K562 (cell line): ENCODE data around the gene TTLL11. TPM values are rescaled to one million over a fixed set of nuclear protein-coding genes. Genes with fewer than 3 reads are reported as not detected.

Experiments used
- ATAC-seq: fragments of 200-7000 bp; cut with Tn5 transposase; 3 replicates; pipeline ENCODE4 v1.9.1; 2020; ENCODE audit warnings: moderate library complexity
- BruUV-seq: library from RNA; stranded (reverse); fragments of 400-500 nt; replicated peaks from 2 replicates; lab custom pipeline; 2021; lab: Mats Ljungman, UMichigan
- CTCF ChIA-PET: fragments of 300-600 bp; formaldehyde crosslinking; extraction: SDS; loops from one replicate; lab custom pipeline; 2021; ENCODE audit warnings: low intra/inter-chr PET ratio; lab: Yijun Ruan, JAX
- POLR2A ChIA-PET: fragments of 300-600, 350-650 bp; sonication (Branson Sonifier 250); formaldehyde crosslinking; extraction: SDS; loops from one replicate; lab custom pipeline; 2021; ENCODE audit warnings: antibody characterized with exemption, inconsistent platforms; lab: Yijun Ruan, JAX
- DNase-seq, 4 experiments: peaks; one replicate each; pipeline versions ENCODE4 v3.0.0 to v3.0.0-alpha.2; 2011 to 2018; ENCODE audit warnings: low spot score in 3 of 4, mixed read lengths in 3 of 4; ENCODE audit errors: extremely low read depth in 1 of 4
- FAIRE-seq: peaks from 2 replicates; lab custom pipeline; 2011; peaks lifted over from hg19 to GRCh38; lab: Jason Lieb, UNC
- H2AFZ ChIP-seq: 2 replicates; pipeline ENCODE4 v1.6.0; 2011; ENCODE audit warnings: low read depth, low read length, control low read depth, inconsistent platforms
- H3K27ac ChIP-seq: fragments of 200-600 bp; 3 replicates; pipeline ENCODE4 v1.8.0; 2011; ENCODE audit warnings: low read depth, mild to moderate bottlenecking, control low read depth, inconsistent platforms, low read length, moderate library complexity, mixed read lengths; ENCODE audit errors: extremely low read depth
- H3K27me3 ChIP-seq, 2 experiments: fragments of 300-600 bp in 1 of 2; 2 replicates in 1 of 2; 3 replicates in 1 of 2; pipeline versions ENCODE4 v1.6.0 to v1.8.0; 2011; ENCODE audit warnings: inconsistent platforms in 2 of 2, low read length in 2 of 2, mild to moderate bottlenecking in 1 of 2, mixed read lengths in 1 of 2, moderate library complexity in 1 of 2; ENCODE audit not compliant: control insufficient read depth in 2 of 2, insufficient read depth in 2 of 2
- H3K36me3 ChIP-seq: fragments of 300-600 bp; 3 replicates; pipeline ENCODE4 v1.8.0; 2011; ENCODE audit warnings: mild to moderate bottlenecking, low read length, inconsistent platforms; ENCODE audit not compliant: control insufficient read depth, insufficient read depth
- H3K4me1 ChIP-seq, 2 experiments: fragments of 200-600 bp in 1 of 2; replicated peaks in 1 of 2; 2 replicates in 1 of 2; 3 replicates in 1 of 2; pipeline versions ENCODE4 v1.5.1 to v1.8.0; 2011; ENCODE audit warnings: inconsistent platforms in 2 of 2, low read length in 2 of 2, mild to moderate bottlenecking in 1 of 2, mixed read lengths in 1 of 2, moderate library complexity in 1 of 2; ENCODE audit not compliant: control insufficient read depth in 2 of 2, insufficient read depth in 2 of 2
- H3K4me2 ChIP-seq: 2 replicates; pipeline ENCODE4 v1.6.1; 2011; ENCODE audit warnings: low read length, control low read depth, inconsistent platforms, mixed read lengths; ENCODE audit not compliant: insufficient read depth
- H3K4me3 ChIP-seq: fragments of 200-600 bp; sonication (generic), shearing (Covaris generic); 2 replicates; pipeline ENCODE4 v1.5.1; 2016; ENCODE audit warnings: control low read depth, inconsistent platforms
- H3K79me2 ChIP-seq: fragments of 200-600 bp; 3 replicates; pipeline ENCODE4 v1.8.0; 2011; ENCODE audit warnings: low read length, inconsistent platforms; ENCODE audit not compliant: control insufficient read depth, insufficient read depth
- H3K9ac ChIP-seq, 2 experiments: 2 replicates each; pipeline versions ENCODE4 v1.6.0 to v1.6.1; 2011; ENCODE audit warnings: low read depth in 2 of 2, low read length in 2 of 2, control low read depth in 1 of 2, inconsistent platforms in 1 of 2, mild to moderate bottlenecking in 1 of 2, mixed read lengths in 1 of 2; ENCODE audit not compliant: insufficient read depth in 1 of 2
- H3K9me1 ChIP-seq: one replicate; pipeline ENCODE4 v1.6.0; 2011; ENCODE audit warnings: inconsistent platforms, mild to moderate bottlenecking, low read length, moderate library complexity; ENCODE audit not compliant: control insufficient read depth, insufficient read depth
- H3K9me3 ChIP-seq: replicated peaks from 2 replicates; pipeline ENCODE4 v1.5.1; 2011; ENCODE audit warnings: low read depth, low read length, inconsistent platforms; ENCODE audit not compliant: control insufficient read depth, insufficient read depth
- H4K20me1 ChIP-seq: replicated peaks from 2 replicates; pipeline ENCODE4 v1.6.1; 2011; ENCODE audit warnings: low read length, inconsistent platforms, mixed read lengths; ENCODE audit not compliant: control insufficient read depth, insufficient read depth
- CBFA2T3 ChIP-seq: fragments of 450-650 bp; IDR thresholded peaks from 2 replicates; pipeline ENCODE4 v1.6.1; 2017
- MCM5 ChIP-seq: fragments of 450-650 bp; IDR thresholded peaks from 2 replicates; pipeline ENCODE4 v1.6.1; 2016; ENCODE audit warnings: low read depth
- RFX1 ChIP-seq: fragments of 450-650 bp; IDR thresholded peaks from 2 replicates; pipeline ENCODE4 v1.6.1; 2016; ENCODE audit warnings: mild to moderate bottlenecking, moderate library complexity
- RNF2 ChIP-seq: sonication (generic); IDR thresholded peaks from 2 replicates; pipeline ENCODE4 v1.6.1; 2016
- SMARCA4 ChIP-seq: fragments of 450-650 bp; IDR thresholded peaks from 2 replicates; pipeline ENCODE4 v1.6.1; 2016
- TRIM28 ChIP-seq: fragments of 450-650 bp; IDR thresholded peaks from 2 replicates; pipeline ENCODE4 v1.6.1; 2017
- ZFP36 ChIP-seq: fragments of 150-350 bp; IDR thresholded peaks from 2 replicates; pipeline ENCODE4 v1.6.1; 2018; ENCODE audit warnings: low read length, low read depth; ENCODE audit not compliant: partially characterized antibody
- ZNF77 ChIP-seq: fragments of 250-450 bp; sonication (Bioruptor Pico); IDR thresholded peaks from 2 replicates; pipeline ENCODE4 v1.5.0; 2020
- WGBS: fragments of 100-300 bp; shearing (Covaris generic); methylation state at CpG from one replicate; pipeline ENCODE4 v1.1.6; 2016; ENCODE audit warnings: low coverage, mixed read lengths; ENCODE audit not compliant: insufficient coverage; ENCODE audit errors: missing lambda C conversion rate; 5-methylcytosine and 5-hydroxymethylcytosine counted together
- in situ Hi-C: fragments of 300-500 bp; cut with MboI; formaldehyde crosslinking; loops from 4 replicates; pipeline ENCODE4 v1.15.0; 2018; ENCODE audit warnings: inconsistent platforms, mixed read lengths
- intact Hi-C: fragments of 100-400 bp; cut with micrococcal nuclease; formaldehyde crosslinking; loops from 2 replicates; pipeline ENCODE4 v1.14.2; 2022
- polyA plus RNA-seq, 8 experiments: library from polyadenylated mRNA; depleted of rRNA in 4 of 8; stranded (reverse) in 5 of 8; unstranded in 3 of 8; fragments of >200 nt; fragmentation: Nextera tagmentation in 2 of 8; fragmentation: Illumina TruSeq in 1 of 8; extraction: Ambion mirVana in 2 of 8; extraction: Trizol in 1 of 8; gene quantifications; 2 replicates each; pipeline versions ENCODE4 v1.2.1 to v1.2.3, GENCODE V29; 2011 to 2014; ENCODE audit warnings: inconsistent platforms in 1 of 8, missing spikeins in 1 of 8
- total RNA-seq, 7 experiments: library from RNA; depleted of rRNA in 6 of 7; stranded (reverse); fragments of >200 nt in 6 of 7; fragmentation: Illumina TruSeq in 2 of 7; extraction: Trizol in 2 of 7; gene quantifications; 2 replicates each; pipeline versions ENCODE4 v1.2.1 to v1.2.3, GENCODE V29; 2011 to 2021; ENCODE audit warnings: low replicate concordance in 1 of 7
- TF ChIP-seq, protein P1 (sequence below): fragments of 450-650 bp; conservative IDR thresholded peaks from 2 replicates; pipeline ENCODE4 v1.6.1; 2016; ENCODE audit warnings: missing genetic modification characterization, low read depth, mild to moderate bottlenecking, control low read depth, missing compliant biosample characterization
- TF ChIP-seq, protein P2 (sequence below): fragments of 250-450 bp; sonication (Bioruptor Pico); IDR thresholded peaks from 2 replicates; pipeline ENCODE4 v1.5.1; 2021; ENCODE audit warnings: mild to moderate bottlenecking
- TF ChIP-seq, protein P3 (sequence below): fragments of 450-650 bp; formaldehyde crosslinking; IDR thresholded peaks from 2 replicates; pipeline ENCODE4 v1.4.0; 2020; ENCODE audit warnings: mild to moderate bottlenecking, moderate library complexity

The TTLL11 gene
- total and polyA plus RNA-seq, 9 of the 15 experiments (the other 6 are each of a cell fraction or from before 2014, with no cell fraction given) = 0.83 to 4.4 (median 2.7) TPM

DNA sequence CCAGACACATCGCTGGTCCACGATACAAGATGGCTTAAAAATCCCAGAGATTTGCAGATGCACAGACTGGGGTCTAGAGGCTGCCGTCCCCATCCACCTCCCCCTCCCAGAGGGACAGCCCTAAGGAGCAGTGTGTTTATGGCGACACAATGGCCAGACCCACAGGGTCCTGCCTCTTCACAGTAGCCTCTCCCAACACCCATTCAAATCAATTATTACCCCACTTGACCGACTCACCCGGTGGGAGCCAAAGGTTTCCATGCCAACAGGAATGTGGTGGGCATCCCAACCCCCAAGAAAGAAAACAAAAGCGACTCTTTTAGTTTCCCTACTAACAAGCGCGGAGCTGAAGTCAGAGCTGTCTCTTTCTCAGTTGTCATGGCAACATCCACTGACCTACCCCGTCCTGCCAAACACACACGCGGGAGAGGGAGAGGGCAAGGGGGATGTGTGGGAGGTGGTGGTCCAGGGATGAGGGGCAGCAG is 209.0 kb downstream of the TTLL11 start:
- Histone ChIP-seq H3K4me1 (no peaks in the 10 kb centered on the region), H3K27ac (no peak overlapping the region), H3K36me3 (no peaks in the 10 kb centered on the region), H3K4me2 (no peak overlapping the region), H3K4me3 (no peak overlapping the region), H2AFZ (no peak overlapping the region), H3K79me2 (no peaks in the 10 kb centered on the region), H3K27me3 (peaks cover 6 to 81% of the 10 kb centered on the region in 2 experiments), H3K9me1 (no peaks in the 10 kb centered on the region), H3K9ac (no peak overlapping the region)
- FAIRE-seq (no peak), ATAC-seq (no peak)
- POLR2A ChIA-PET = interaction anchor here (0.6 kb wide), 1 partner anchor 47 kb away, joined by 4 read pairs; no protein-coding TSS in a partner anchor
- CTCF ChIA-PET = no interaction called here
- WGBS = 0% methylated on average over 10 of the region's 12 CpGs
- TF ChIP-seq RFX1 (peak; percentile 73), CBFA2T3 (no peak), SMARCA4 (no peak), ZFP36 (no peak)
- TF ChIP-seq, all 486 proteins: peak for 1
- no peak for DNase-seq
- Histone ChIP-seq H4K20me1 (peaks cover 7% of the 10 kb centered on the region), H3K9me3 (no peaks in the 10 kb centered on the region)
- BruUV-seq = no TSS peak
- intact Hi-C loops = no loop called here
- in situ Hi-C loops = no loop called here

DNA sequence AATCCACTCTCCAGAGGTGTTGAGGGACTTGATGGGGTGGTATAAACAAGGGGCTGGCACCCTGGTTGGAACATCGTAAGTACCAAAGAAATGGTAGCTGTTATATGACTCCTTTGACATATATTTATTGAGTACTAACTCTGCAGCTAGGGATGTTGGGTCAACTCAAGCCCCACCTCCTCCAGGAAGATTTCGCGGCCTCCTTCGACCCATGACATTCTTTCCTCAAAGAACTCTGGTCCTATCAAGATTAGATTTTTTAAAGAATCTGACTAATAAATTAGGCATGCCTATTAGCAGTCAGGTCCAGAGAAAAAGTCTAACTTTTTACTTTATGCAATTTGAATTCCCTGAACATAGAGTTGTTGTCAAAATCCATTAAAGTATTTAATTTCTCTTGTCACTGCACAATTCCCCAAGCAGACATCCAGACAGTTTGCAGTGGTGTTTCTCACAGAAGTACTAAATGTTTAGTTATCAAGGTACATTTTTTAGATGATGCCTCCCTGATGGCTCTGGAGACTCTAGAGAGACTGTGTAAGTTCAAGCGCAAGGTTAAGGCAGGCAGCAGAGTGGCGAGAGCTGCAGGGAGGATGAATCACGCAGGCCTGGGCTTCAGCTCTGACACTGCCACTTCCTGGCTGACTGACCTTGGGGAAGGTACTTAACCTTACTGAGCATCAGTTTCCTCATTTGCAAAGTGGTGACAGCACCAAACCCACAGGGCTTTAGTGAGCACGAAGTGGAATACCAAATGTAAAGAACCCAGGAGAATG is 209.6 kb downstream of the TTLL11 start:
- intact Hi-C loops (no loop called here), in situ Hi-C loops (no loop called here)
- no peak overlapping the region for H3K27ac ChIP-seq
- ChIA-PET CTCF (no interaction called here), POLR2A (no interaction called here)
- FAIRE-seq = no peak
- H3K9ac ChIP-seq = no peak overlapping the region
- DNase-seq = no peak
- H3K9me3 ChIP-seq = no peaks in the 10 kb centered on the region
- H3K27me3 ChIP-seq = peaks cover 10 to 83% of the 10 kb centered on the region in 2 experiments
- 9% methylated on average over 8 of the region's 8 CpGs for WGBS
- no peaks in the 10 kb centered on the region for H3K36me3 ChIP-seq
- no peak overlapping the region for H3K4me3 ChIP-seq
- no peaks in the 10 kb centered on the region for H3K9me1 ChIP-seq
- no peaks in the 10 kb centered on the region for H3K4me1 ChIP-seq
- no peak for ATAC-seq
- no peaks in the 10 kb centered on the region for H3K79me2 ChIP-seq
- H2AFZ ChIP-seq = no peak overlapping the region
- H3K4me2 ChIP-seq = no peak overlapping the region
- H4K20me1 ChIP-seq = peaks cover 7% of the 10 kb centered on the region
- BruUV-seq = no TSS peak
- TF ChIP-seq ZNF77 (no peak), RNF2 (no peak), TRIM28 (no peak), MCM5 (no peak)
- TF ChIP-seq, protein P1, sequence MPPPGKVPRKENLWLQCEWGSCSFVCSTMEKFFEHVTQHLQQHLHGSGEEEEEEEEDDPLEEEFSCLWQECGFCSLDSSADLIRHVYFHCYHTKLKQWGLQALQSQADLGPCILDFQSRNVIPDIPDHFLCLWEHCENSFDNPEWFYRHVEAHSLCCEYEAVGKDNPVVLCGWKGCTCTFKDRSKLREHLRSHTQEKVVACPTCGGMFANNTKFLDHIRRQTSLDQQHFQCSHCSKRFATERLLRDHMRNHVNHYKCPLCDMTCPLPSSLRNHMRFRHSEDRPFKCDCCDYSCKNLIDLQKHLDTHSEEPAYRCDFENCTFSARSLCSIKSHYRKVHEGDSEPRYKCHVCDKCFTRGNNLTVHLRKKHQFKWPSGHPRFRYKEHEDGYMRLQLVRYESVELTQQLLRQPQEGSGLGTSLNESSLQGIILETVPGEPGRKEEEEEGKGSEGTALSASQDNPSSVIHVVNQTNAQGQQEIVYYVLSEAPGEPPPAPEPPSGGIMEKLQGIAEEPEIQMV (tag) = no peak
- TF ChIP-seq, protein P2, sequence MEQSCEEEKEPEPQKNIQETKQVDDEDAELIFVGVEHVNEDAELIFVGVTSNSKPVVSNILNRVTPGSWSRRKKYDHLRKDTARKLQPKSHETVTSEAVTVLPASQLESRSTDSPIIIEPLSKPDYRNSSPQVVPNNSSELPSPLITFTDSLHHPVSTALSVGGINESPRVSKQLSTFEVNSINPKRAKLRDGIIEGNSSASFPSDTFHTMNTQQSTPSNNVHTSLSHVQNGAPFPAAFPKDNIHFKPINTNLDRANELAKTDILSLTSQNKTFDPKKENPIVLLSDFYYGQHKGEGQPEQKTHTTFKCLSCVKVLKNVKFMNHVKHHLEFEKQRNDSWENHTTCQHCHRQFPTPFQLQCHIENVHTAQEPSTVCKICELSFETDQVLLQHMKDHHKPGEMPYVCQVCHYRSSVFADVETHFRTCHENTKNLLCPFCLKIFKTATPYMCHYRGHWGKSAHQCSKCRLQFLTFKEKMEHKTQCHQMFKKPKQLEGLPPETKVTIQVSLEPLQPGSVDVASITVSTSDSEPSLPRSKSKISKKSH = no peak
- TF ChIP-seq, protein P3, sequence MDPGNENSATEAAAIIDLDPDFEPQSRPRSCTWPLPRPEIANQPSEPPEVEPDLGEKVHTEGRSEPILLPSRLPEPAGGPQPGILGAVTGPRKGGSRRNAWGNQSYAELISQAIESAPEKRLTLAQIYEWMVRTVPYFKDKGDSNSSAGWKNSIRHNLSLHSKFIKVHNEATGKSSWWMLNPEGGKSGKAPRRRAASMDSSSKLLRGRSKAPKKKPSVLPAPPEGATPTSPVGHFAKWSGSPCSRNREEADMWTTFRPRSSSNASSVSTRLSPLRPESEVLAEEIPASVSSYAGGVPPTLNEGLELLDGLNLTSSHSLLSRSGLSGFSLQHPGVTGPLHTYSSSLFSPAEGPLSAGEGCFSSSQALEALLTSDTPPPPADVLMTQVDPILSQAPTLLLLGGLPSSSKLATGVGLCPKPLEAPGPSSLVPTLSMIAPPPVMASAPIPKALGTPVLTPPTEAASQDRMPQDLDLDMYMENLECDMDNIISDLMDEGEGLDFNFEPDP = no peak
